ENCODE results near the gene ARHGEF26. TPM values are rescaled to one million over a fixed set of nuclear protein-coding genes. Genes with fewer than 3 reads are reported as not detected.

ARHGEF26 gene
- polyA plus RNA-seq, 5 donors, result 23.6 to 29.7 (median 27.0) TPM

GRCh38 chr3:154149286-154149685, 28.1 kb downstream of the ARHGEF26 start:
- DNase-seq, result no peak

- DNase-seq, result no peak
Measured at GRCh38 chr3:154151969-154152368, 30.8 kb downstream of the ARHGEF26 start.

GRCh38 chr3:154152741-154153140, 31.6 kb downstream of the ARHGEF26 start:
- no peak for DNase-seq

- no peak for DNase-seq
Measured at GRCh38 chr3:154156530-154156929, 35.3 kb downstream of the ARHGEF26 start.

GRCh38 chr3:154161806-154162205, 40.6 kb downstream of the ARHGEF26 start:
- DNase-seq, result no peak

GRCh38 chr3:154164387-154164786, 43.2 kb downstream of the ARHGEF26 start:
- no peak for DNase-seq

- no peak for DNase-seq
Measured at GRCh38 chr3:154168998-154169795, 48.0 kb downstream of the ARHGEF26 start.

GRCh38 chr3:154169796-154170110, 48.6 kb downstream of the ARHGEF26 start:
- DNase-seq, result no peak

GRCh38 chr3:154170300-154170699, 49.1 kb downstream of the ARHGEF26 start:
- DNase-seq, result no peak

GRCh38 chr3:154175041-154175440, 53.9 kb downstream of the ARHGEF26 start:
- no peak for DNase-seq

GRCh38 chr3:154176036-154176435, 54.8 kb downstream of the ARHGEF26 start:
- no peak for DNase-seq

GRCh38 chr3:154177406-154177805, 56.2 kb downstream of the ARHGEF26 start:
- no peak for DNase-seq

- no peak for DNase-seq
Measured at GRCh38 chr3:154178172-154178571, 57.0 kb downstream of the ARHGEF26 start.

GRCh38 chr3:154180836-154181691, 59.9 kb downstream of the ARHGEF26 start:
- DNase-seq, result no peak

GRCh38 chr3:154182322-154182922, 61.2 kb downstream of the ARHGEF26 start:
- no peak for DNase-seq

GRCh38 chr3:154182975-154183374, 61.8 kb downstream of the ARHGEF26 start:
- no peak for DNase-seq

GRCh38 chr3:154184582-154184981, 63.4 kb downstream of the ARHGEF26 start:
- DNase-seq, result no peak

GRCh38 chr3:154188437-154188836, 67.2 kb downstream of the ARHGEF26 start:
- DNase-seq, result no peak

- no peak for DNase-seq
Measured at GRCh38 chr3:154188846-154189245, 67.7 kb downstream of the ARHGEF26 start.

GRCh38 chr3:154191520-154191919, 70.3 kb downstream of the ARHGEF26 start:
- no peak for DNase-seq

- no peak for DNase-seq
Measured at GRCh38 chr3:154192225-154192624, 71.0 kb downstream of the ARHGEF26 start.

- no peak for DNase-seq
Measured at GRCh38 chr3:154193000-154193615, 71.9 kb downstream of the ARHGEF26 start.

Data from right lung (tissue), 5 donors.